ENCODE results near the gene FAM131A. TPM values are rescaled to one million over a fixed set of nuclear protein-coding genes. Genes with fewer than 3 reads are reported as not detected.
A peak's percentile ranks its signal among the peaks of the same experiment; 100 is the strongest.

Gene FAM131A
- total RNA-seq, 1 donor from 2014 or later, result 19.7 TPM

GRCh38 chr3:184325269-184325668 lies 12.1 kb upstream of the FAM131A start:
- no peak for TF ChIP-seq CTCF (conservative IDR thresholded peaks at IDR 0.05)
- Mint-ChIP-seq H3K36me3 (ENCODE audit: low read depth) (peaks cover 55% of the 10 kb centered on the region), H3K4me3 (no peak overlapping the region), H3K27ac (ENCODE audit: unreplicated experiment) (no peak overlapping the region), H3K27me3 (ENCODE audit: low read depth) (no peaks in the 10 kb centered on the region), H3K9me3 (no peaks in the 10 kb centered on the region), H3K4me1 (no peaks in the 10 kb centered on the region)
- DNase-seq (ENCODE audit: low read depth, low spot score), result no peak

- no peak for DNase-seq (ENCODE audit: low read depth, low spot score)
- Mint-ChIP-seq H3K9me3 (no peaks in the 10 kb centered on the region), H3K36me3 (ENCODE audit: low read depth) (peaks cover 53% of the 10 kb centered on the region), H3K27ac (ENCODE audit: unreplicated experiment) (no peak overlapping the region), H3K27me3 (ENCODE audit: low read depth) (no peaks in the 10 kb centered on the region), H3K4me3 (no peak overlapping the region), H3K4me1 (no peaks in the 10 kb centered on the region)
- TF ChIP-seq CTCF (conservative IDR thresholded peaks at IDR 0.05), result no peak
These were observed 11.6 kb upstream of the FAM131A start for GRCh38 chr3:184325715-184326369.

GRCh38 chr3:184327171-184327570 lies 10.2 kb upstream of the FAM131A start:
- DNase-seq (ENCODE audit: low read depth, low spot score), result no peak
- Mint-ChIP-seq H3K27ac (ENCODE audit: unreplicated experiment) (peak overlapping the region; percentile 13), H3K36me3 (ENCODE audit: low read depth) (peaks cover 53% of the 10 kb centered on the region), H3K4me3 (no peak overlapping the region), H3K4me1 (no peaks in the 10 kb centered on the region), H3K27me3 (ENCODE audit: low read depth) (no peaks in the 10 kb centered on the region), H3K9me3 (no peaks in the 10 kb centered on the region)
- TF ChIP-seq CTCF (conservative IDR thresholded peaks at IDR 0.05), result no peak

- no peaks in the 10 kb centered on the region for H3K27me3 Mint-ChIP-seq (ENCODE audit: low read depth)
- no peak overlapping the region for H3K27ac Mint-ChIP-seq (ENCODE audit: unreplicated experiment)
- H3K9me3 Mint-ChIP-seq, result no peaks in the 10 kb centered on the region
- H3K36me3 Mint-ChIP-seq (ENCODE audit: low read depth), result peaks cover 49% of the 10 kb centered on the region
- no peaks in the 10 kb centered on the region for H3K4me1 Mint-ChIP-seq
- H3K4me3 Mint-ChIP-seq, result no peak overlapping the region
- DNase-seq (ENCODE audit: low read depth, low spot score), result no peak
- no peak for TF ChIP-seq CTCF (conservative IDR thresholded peaks at IDR 0.05)
These were observed 8.9 kb upstream of the FAM131A start for GRCh38 chr3:184328516-184328915.

- H3K27ac Mint-ChIP-seq (ENCODE audit: unreplicated experiment), result no peak overlapping the region
- H3K4me3 Mint-ChIP-seq, result peak overlapping the region; percentile 64
- no peak for DNase-seq (ENCODE audit: low read depth, low spot score)
- peaks cover under 1% of the 10 kb centered on the region for H3K27me3 Mint-ChIP-seq (ENCODE audit: low read depth)
- TF ChIP-seq CTCF (conservative IDR thresholded peaks at IDR 0.05), result no peak
- H3K9me3 Mint-ChIP-seq, result no peaks in the 10 kb centered on the region
- peaks cover 21% of the 10 kb centered on the region for H3K36me3 Mint-ChIP-seq (ENCODE audit: low read depth)
- H3K4me1 Mint-ChIP-seq, result peaks cover 18% of the 10 kb centered on the region
These were observed 4.9 kb upstream of the FAM131A start for GRCh38 chr3:184332370-184333090.
